Stimulated activated CD4-positive, alpha-beta T cell treated with anti-CD3 and anti-CD28 coated beads, Interleukin-4, amount 100 ng/mL, for 1 hour (primary cell): ENCODE measurements around the gene UBE3A.

Source experiments
- DNase-seq: peaks from one replicate; pipeline ENCODE4 v3.0.0-alpha.2; 2020

The UBE3A gene

GRCh38 chr15:25327686-25328085 lies 111.1 kb downstream of the UBE3A start:
- no peak for DNase-seq

GRCh38 chr15:25325187-25325586 lies 113.6 kb downstream of the UBE3A start:
- DNase-seq = no peak

GRCh38 chr15:25323420-25323819 lies 115.4 kb downstream of the UBE3A start:
- DNase-seq = no peak

- no peak for DNase-seq
Observed at GRCh38 chr15:25287823-25288222, 151.0 kb downstream of the UBE3A start.
